Panc1 (cell line): ENCODE data around the gene GCNA. TPM values are rescaled to one million over a fixed set of nuclear protein-coding genes. Genes with fewer than 3 reads are reported as not detected.

Experiments used
- ATAC-seq: fragments of 200-7000 bp; cut with Tn5 transposase; 2 replicates; pipeline ENCODE4 v1.9.1; 2020; ENCODE audit warnings: mild to moderate bottlenecking, moderate library complexity
- BruUV-seq: library from RNA; stranded (reverse); fragments of 400-500 nt; replicated peaks from 2 replicates; lab custom pipeline; 2021; lab: Mats Ljungman, UMichigan
- CTCF ChIA-PET: fragments of 300-600 bp; sonication (Branson Sonifier 250); formaldehyde crosslinking; loops from one replicate; lab custom pipeline; 2022; ENCODE audit warnings: antibody characterized with exemption; lab: Charles Lee
- POLR2A ChIA-PET: fragments of 300-600 bp; sonication (Branson Sonifier 250); formaldehyde crosslinking; loops from one replicate; lab custom pipeline; 2022; ENCODE audit warnings: antibody characterized with exemption; lab: Charles Lee
- DNase-seq: peaks from one replicate; pipeline ENCODE4 v3.0.0-alpha.2; 2010; ENCODE audit warnings: low read depth, low spot score
- H3K27ac ChIP-seq: 2 replicates; pipeline ENCODE4 v1.5.1; 2011; ENCODE audit warnings: mild to moderate bottlenecking, low read length, inconsistent platforms
- H3K27me3 ChIP-seq: fragments of 200-500 bp; sonication (Bioruptor generic); 2 replicates; pipeline ENCODE4 v1.6.0; 2014; ENCODE audit warnings: low read length, inconsistent platforms; ENCODE audit not compliant: control insufficient read depth, insufficient read depth
- H3K36me3 ChIP-seq: fragments of 200-500 bp; sonication (Bioruptor generic); 2 replicates; pipeline ENCODE4 v1.5.1; 2014; ENCODE audit warnings: inconsistent platforms, mild to moderate bottlenecking, low read length, moderate library complexity; ENCODE audit not compliant: control insufficient read depth, insufficient read depth
- H3K4me1 ChIP-seq: 2 replicates; pipeline ENCODE4 v1.5.1; 2011; ENCODE audit warnings: inconsistent platforms, mild to moderate bottlenecking, low read length, moderate library complexity; ENCODE audit not compliant: control insufficient read depth, insufficient read depth
- H3K4me3 ChIP-seq, 2 experiments: 2 replicates each; pipeline ENCODE4 v1.5.1; 2011 to 2012; ENCODE audit warnings: low read depth in 2 of 2, low read length in 2 of 2, mild to moderate bottlenecking in 2 of 2, inconsistent platforms in 1 of 2, moderate library complexity in 1 of 2
- H3K9me3 ChIP-seq: fragments of 200-500 bp; sonication (Bioruptor generic); 2 replicates; pipeline ENCODE4 v1.5.1; 2014; ENCODE audit warnings: low read depth, mild to moderate bottlenecking, inconsistent platforms, low read length, moderate library complexity; ENCODE audit not compliant: control insufficient read depth, insufficient read depth
- CTCF ChIP-seq: fragments of 450-650 bp; IDR thresholded peaks from 2 replicates; pipeline ENCODE4 v1.5.1; 2017; ENCODE audit warnings: mild to moderate bottlenecking
- POLR2AphosphoS5 ChIP-seq: IDR thresholded peaks from 2 replicates; pipeline ENCODE4 v1.6.1; 2012; ENCODE audit warnings: mild to moderate bottlenecking, low read depth, low read length, moderate library complexity
- REST ChIP-seq, 2 experiments: IDR thresholded peaks; 2 replicates each; pipeline ENCODE4 v1.6.1; 2011 to 2012; ENCODE audit warnings: low read depth in 2 of 2, control low read depth in 1 of 2, low read length in 1 of 2, mild to moderate bottlenecking in 1 of 2, moderate library complexity in 1 of 2; ENCODE audit not compliant: insufficient read depth in 1 of 2
- SIN3A ChIP-seq: IDR thresholded peaks from 2 replicates; pipeline ENCODE4 v1.6.1; 2012; ENCODE audit warnings: low read depth, mild to moderate bottlenecking, low read length, moderate library complexity, borderline replicate concordance; ENCODE audit not compliant: insufficient read depth
- TCF7L2 ChIP-seq: IDR thresholded peaks from 2 replicates; pipeline ENCODE4 v1.6.1; 2011; ENCODE audit warnings: mild to moderate bottlenecking, low read depth, low read length, inconsistent platforms
- in situ Hi-C: cut with HindIII; loops from 2 replicates; pipeline ENCODE4 v1.10.0; 2016; ENCODE audit warnings: low sequenced_read_pairs, low pct_unique_long_range_greater_than_20kb
- intact Hi-C: fragments of 100-400 bp; cut with micrococcal nuclease; formaldehyde crosslinking; loops from one replicate; pipeline ENCODE4 v1.10.0; 2022; ENCODE audit not compliant: unreplicated experiment
- total RNA-seq: library from RNA; stranded (reverse); gene quantifications from one replicate; pipeline ENCODE4 v1.2.1, GENCODE V29; 2021; ENCODE audit not compliant: unreplicated experiment

Gene GCNA
- total RNA-seq, 1 experiment from 2014 or later = 4.0 TPM

- no peaks in the 10 kb centered on the region for H3K9me3 ChIP-seq
- no TSS peak for BruUV-seq
These were observed 21.7 kb downstream of the GCNA start for GRCh38 chrX:71599965-71600364.

GRCh38 chrX:71603618-71604017 lies 25.4 kb downstream of the GCNA start:
- peak; percentile 4 for DNase-seq
- CTCF ChIA-PET = interaction anchor here (0.6 kb wide), 1 partner anchor 10 kb away, joined by 15 read pairs; no protein-coding TSS in a partner anchor

More at GRCh38 chrX:71599965-71600364, 21.7 kb downstream of the GCNA start:
- Histone ChIP-seq H3K27me3 (no peaks in the 10 kb centered on the region), H3K36me3 (peaks cover 6% of the 10 kb centered on the region), H3K4me3 (no peak overlapping the region), H3K27ac (no peak overlapping the region), H3K4me1 (no peaks in the 10 kb centered on the region)
- in situ Hi-C loops (no loop called here), intact Hi-C loops (no loop called here)
- ATAC-seq (no peak), DNase-seq (no peak)
- ChIA-PET POLR2A (no interaction called here), CTCF (interaction anchor here (0.6 kb wide), 1 partner anchor 11 kb away, joined by 3 read pairs; no protein-coding TSS in a partner anchor)
- TF ChIP-seq POLR2AphosphoS5 (no peak), SIN3A (no peak), CTCF (no peak), REST (IDR thresholded peaks at IDR 0.05; ENCODE audit: insufficient read depth in 1 of 2, low read depth in 2 of 2, low read length in 1 of 2) (no peak), TCF7L2 (no peak)

More at GRCh38 chrX:71603618-71604017, 25.4 kb downstream of the GCNA start:
- POLR2A ChIA-PET = no interaction called here
- in situ Hi-C loops (no loop called here), intact Hi-C loops (no loop called here)
- H3K27me3 ChIP-seq = no peaks in the 10 kb centered on the region
- no peak overlapping the region for H3K4me3 ChIP-seq
- H3K36me3 ChIP-seq = peaks cover 7% of the 10 kb centered on the region; the same call in 1 of the 2 replicates
- H3K27ac ChIP-seq = no peak overlapping the region
- no TSS peak for BruUV-seq
- ATAC-seq = no peak
- no peak for TF ChIP-seq CTCF
- no peak for TF ChIP-seq TCF7L2
- TF ChIP-seq POLR2AphosphoS5 = no peak
- TF ChIP-seq SIN3A = no peak
- TF ChIP-seq REST (IDR thresholded peaks at IDR 0.05; ENCODE audit: insufficient read depth in 1 of 2, low read depth in 2 of 2, low read length in 1 of 2) = no peak
- H3K4me1 ChIP-seq = no peaks in the 10 kb centered on the region
- no peaks in the 10 kb centered on the region for H3K9me3 ChIP-seq
